Neural cell (in vitro differentiated cells): ENCODE results near the gene GOLGA8A.

ENCODE experiments used
- CTCF ChIP-seq: fragments of 450-650 bp; IDR thresholded peaks from 2 replicates; pipeline ENCODE4 v1.5.1; 2014; ENCODE audit warnings: antibody characterized with exemption, mild to moderate bottlenecking, moderate library complexity; ENCODE audit not compliant: poor library complexity, severe bottlenecking
- EP300 ChIP-seq: fragments of 450-650 bp; conservative IDR thresholded peaks from 2 replicates; pipeline ENCODE4 v1.6.1; 2014; ENCODE audit warnings: antibody characterized with exemption, mild to moderate bottlenecking, moderate library complexity; ENCODE audit not compliant: poor library complexity, severe bottlenecking
- EZH2 ChIP-seq: fragments of 200-600, 300-800 bp; shearing (Covaris generic), sonication (generic); IDR thresholded peaks from 2 replicates; pipeline ENCODE4 v1.6.1; 2014; ENCODE audit warnings: antibody characterized with exemption, low read length, borderline replicate concordance, mild to moderate bottlenecking; ENCODE audit not compliant: insufficient read depth, poor library complexity, severe bottlenecking
- MXI1 ChIP-seq: fragments of 450-650 bp; conservative IDR thresholded peaks from 2 replicates; pipeline ENCODE4 v1.6.1; 2014; ENCODE audit warnings: antibody characterized with exemption, mild to moderate bottlenecking; ENCODE audit not compliant: poor library complexity, severe bottlenecking
- POLR2AphosphoS5 ChIP-seq: IDR thresholded peaks from 2 replicates; pipeline ENCODE4 v1.6.1; 2012
- RAD21 ChIP-seq: fragments of 450-650 bp; conservative IDR thresholded peaks from 2 replicates; pipeline ENCODE4 v1.6.1; 2014; ENCODE audit warnings: antibody characterized with exemption, mild to moderate bottlenecking, moderate library complexity
- REST ChIP-seq: IDR thresholded peaks from 2 replicates; pipeline ENCODE4 v1.6.1; 2012; ENCODE audit warnings: borderline replicate concordance
- SMC3 ChIP-seq: fragments of 450-650 bp; conservative IDR thresholded peaks from 2 replicates; pipeline ENCODE4 v1.6.1; 2014; ENCODE audit warnings: antibody characterized with exemption, mild to moderate bottlenecking, moderate library complexity; ENCODE audit not compliant: poor library complexity
- TAF1 ChIP-seq: IDR thresholded peaks from 2 replicates; pipeline ENCODE4 v1.6.1; 2012; ENCODE audit warnings: low read depth

- no peak for TF ChIP-seq EZH2
- TF ChIP-seq CTCF = no peak
- TF ChIP-seq REST = no peak
- no peak for TF ChIP-seq EP300
- TF ChIP-seq RAD21 = no peak
- no peak for TF ChIP-seq SMC3
- TF ChIP-seq TAF1 = no peak
- no peak for TF ChIP-seq POLR2AphosphoS5
- TF ChIP-seq MXI1 = no peak
Observed at GRCh38 chr15:34470091-34470490, 32.5 kb upstream of the GOLGA8A start.
